ENCODE results near the gene USP22.
"Not testable (repeated sequence)": the region's sequence is repeated elsewhere in the genome, so short reads cannot be mapped to it uniquely, and the experiment has no call there.

USP22 gene

DNA sequence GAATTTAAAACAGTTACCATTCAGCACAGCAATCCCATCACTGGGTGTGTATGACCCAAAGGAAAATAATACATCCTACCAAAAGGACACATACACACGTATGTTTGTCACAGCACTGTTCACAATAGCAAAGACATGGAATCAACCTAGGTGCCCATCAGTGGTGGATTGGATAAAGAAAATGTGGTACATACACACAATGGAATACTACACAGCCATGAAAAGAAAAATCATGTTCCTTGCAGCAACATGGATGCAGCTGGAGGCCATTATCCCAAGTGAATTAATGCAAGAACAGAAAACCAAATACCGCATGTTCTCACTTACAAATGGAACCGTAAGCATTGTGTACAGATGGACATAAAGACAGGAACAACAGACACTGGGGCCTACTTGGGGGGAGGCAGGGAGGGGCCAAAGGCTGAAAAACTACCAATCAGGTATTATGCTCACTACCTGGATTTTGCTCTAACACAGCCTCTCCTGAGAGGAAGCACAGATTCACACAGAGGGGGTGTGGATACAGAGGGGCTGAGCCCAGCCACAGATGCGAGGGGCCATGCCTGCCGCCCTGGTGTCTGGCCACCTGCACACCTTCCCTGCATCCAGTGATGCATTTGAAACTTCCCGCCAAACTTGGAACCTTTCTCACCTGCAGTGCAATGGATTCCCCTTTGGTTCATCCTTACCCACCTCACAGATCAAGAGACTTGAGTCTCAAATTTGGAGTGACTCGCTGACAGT is 55.9 kb downstream of the USP22 start:
- DNase-seq, result no peak

DNA sequence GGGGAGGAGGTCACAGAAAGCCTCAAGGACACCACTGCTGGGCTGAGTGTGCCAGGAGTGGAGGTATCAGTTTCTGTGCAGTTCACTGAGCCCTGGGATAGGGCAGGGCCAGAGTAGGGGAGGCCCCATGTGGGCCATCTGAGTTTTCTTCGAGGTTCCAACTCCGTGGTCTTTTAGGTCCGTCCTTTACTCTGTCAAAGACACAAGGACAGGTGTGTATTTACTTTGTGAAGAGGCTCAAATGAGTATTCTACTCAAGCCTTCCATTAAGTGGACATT is 59.5 kb downstream of the USP22 start:
- DNase-seq, result no peak

DNA sequence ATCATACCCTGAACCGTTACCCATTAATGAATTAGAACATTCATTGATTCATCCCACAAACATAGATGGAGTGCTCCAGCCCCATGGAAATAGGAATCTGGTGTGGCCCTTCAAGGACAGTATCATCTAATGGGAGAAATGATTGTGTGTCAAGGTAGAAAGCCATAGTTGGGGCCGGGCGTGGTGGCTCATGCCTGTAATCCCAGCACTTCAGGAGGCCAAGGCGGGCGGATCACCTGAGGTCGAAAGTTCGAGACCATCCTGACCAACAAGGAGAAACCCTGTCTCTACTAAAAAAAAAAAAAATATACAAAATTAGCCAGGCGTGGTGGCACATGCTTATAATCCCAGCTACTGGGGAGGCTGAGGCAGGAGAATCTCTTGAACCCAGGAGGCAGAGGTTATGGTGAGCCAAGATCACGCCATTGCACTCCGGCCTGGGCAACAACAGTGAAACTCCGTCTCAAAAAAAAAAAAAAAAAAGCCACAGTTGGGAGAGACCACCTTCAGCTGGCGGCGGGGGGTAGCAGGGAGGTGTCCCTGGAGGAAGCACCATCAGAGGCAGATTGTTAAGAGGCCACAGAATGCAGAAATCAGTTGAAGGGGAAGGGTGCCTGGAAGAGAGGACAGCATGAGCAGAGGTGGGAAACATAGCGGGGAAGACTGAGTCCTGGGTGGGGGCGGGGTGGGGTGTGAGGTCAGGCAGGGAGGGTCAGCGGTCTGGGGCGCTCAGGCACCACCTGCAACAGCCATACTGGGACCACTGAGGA is 60.0 kb downstream of the USP22 start:
- DNase-seq, result no peak

DNA sequence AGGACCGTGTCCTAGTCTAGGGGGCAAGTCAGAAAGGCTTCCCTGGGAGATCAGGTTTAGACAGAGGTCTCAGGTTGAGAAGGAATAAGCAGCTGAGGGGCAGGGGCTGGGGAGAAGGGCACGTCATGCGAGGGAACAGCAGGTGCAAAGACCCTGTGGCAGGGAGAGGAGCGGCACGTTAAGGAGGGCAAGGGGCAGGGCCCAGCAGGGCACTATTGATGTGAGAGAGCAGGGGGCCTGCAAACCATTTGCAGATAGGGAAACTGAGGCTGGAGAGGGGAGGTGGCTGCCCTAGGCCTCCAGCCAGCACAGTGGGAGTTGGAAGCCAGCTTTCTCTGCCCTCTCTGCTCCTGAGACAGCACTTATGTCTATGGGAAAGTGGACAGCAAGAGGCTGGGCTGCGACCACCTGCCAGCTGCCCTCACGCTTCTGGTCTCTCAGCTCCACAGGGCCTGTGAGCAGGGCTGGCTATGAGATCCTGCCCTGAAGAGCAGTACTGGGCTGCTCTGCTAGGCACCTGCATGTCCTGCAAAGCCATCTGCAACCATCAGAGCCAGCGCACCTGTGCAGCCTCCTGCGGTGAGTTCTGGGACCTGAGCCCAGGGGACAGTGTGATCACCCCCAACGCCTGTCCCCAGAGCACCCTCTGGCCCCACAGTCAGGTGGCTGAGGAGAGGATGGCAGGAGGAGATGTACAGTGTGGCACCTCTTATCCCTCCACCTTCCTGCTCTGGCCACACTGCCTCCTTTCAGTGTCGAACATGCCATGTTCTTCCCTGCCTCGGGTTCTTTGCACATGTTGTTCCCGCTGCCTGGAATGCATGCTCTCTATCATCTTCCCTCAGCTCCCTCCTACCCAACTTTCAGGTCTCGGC is 61.5 kb downstream of the USP22 start:
- no peak for DNase-seq

DNA sequence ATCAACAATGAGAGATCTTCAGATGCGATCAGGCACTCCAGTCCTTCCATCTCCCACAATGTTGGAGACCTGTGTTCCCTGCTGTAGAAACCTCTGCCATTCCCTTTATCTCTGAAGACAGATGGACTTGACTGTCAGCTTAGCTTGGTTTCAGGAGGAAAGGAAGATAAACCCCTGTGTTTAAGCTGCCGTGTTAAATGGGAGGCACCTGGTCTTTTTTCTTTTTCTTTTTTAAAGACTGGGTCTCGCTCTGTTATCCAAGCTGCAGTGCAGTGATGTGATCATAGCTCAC is 63.1 kb downstream of the USP22 start:
- no peak for DNase-seq

DNA sequence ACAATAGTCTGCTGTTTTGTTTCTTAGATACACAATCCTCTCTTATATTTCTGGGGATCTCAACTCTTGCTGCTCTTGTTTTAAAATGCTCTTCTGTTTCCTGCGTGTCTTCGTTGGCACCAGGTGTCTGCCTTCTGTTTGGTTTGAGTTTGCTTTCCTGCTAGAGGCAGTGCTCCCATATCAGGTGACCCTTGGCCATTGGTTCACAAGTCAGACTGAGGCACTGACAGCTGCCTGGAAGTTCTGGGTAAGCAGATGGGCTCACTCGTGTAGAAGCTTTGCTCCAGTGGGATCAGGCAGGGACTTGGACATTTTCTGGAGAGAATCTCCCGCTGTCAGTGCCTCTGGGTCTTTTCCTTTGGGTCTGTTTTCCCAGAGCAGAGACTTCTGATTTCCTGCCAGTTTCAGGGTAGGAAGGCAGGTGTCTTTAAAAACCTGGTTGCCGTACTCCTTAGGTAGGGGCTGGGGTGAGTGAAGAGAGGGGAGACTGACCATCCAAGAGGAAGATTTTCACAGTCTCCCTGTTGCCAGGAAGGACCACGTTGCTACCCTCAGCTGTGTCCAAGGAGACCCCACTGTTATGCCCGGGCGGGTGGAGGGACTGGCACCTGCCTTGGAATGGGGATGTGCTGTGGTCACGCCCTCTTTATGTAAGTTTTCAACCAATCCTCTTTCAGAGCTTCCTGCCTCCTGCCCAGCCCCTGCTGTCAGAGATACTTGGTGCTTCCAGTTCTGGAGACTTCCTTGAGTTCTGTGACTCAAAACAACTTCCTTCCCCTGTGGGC is 63.6 kb downstream of the USP22 start:
- not testable (repeated sequence) for DNase-seq

DNA sequence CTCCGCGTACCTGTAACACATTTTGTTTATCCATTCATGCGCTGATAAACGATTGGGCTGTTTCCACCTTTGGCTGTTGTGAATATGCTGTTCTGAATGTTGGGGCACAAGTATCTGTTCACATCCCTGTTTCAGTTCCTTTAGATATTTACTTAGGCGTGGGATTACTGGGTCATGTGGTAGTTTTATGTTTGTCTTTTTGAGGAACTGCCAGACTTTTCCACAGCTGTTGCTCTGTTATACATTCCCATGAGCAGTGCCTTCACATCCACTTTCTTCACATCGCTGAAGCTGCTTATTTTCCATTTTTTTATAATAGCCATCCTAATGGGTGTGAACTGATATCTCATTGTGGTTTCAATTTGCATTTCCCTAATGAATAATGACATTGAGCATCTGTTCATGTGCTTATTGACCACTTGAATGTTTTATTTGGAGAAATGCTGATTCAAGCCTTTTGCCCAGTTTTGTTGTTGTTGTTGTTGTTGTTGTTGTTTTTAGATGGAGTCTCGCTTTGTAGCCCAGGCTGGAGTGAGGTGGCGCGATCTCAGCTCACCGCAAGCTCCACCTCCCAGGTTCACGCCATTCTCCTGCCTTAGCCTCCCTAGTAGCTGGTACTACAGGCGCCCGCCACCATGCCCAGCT is 65.1 kb downstream of the USP22 start:
- DNase-seq, result not testable (repeated sequence)

DNA sequence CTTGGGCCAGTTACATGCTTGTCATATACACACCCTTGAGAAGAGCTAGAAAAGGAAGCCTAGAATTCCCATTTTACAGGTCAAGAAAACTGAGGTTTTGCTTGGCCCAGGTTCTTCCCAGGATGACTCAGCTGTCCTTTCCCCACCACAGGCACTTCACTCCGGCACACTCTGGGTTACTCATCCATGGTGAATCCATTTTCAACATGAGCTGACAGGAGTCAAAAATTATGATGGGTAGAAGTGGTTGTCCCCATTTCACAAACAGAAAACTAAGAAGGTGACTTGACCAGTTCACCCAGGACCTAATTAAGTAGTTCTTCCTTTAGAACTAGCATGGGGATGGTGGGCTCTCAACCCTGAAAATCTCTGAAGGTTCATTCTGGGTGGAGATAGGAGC is 67.2 kb downstream of the USP22 start:
- no peak for DNase-seq

DNA sequence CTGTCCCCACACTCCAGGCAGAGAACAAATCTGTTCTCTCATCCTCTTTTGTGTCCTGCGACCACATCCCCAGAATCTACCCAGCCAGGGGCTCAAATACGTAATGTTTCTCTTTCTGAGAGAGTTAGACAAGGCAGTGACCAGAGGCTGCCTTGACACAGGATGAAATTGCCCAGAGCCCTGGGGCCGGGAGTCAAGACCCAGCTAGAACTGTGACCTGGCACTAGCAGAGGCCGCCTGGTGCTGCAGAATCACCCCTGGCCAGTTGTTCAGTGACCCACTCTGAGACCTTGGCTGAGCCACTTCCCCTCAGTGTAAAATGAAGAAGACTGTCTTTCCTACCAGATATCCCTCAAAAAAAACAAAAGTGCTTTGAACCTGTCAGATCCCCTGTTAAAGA is 72.5 kb downstream of the USP22 start:
- no peak for DNase-seq

DNA sequence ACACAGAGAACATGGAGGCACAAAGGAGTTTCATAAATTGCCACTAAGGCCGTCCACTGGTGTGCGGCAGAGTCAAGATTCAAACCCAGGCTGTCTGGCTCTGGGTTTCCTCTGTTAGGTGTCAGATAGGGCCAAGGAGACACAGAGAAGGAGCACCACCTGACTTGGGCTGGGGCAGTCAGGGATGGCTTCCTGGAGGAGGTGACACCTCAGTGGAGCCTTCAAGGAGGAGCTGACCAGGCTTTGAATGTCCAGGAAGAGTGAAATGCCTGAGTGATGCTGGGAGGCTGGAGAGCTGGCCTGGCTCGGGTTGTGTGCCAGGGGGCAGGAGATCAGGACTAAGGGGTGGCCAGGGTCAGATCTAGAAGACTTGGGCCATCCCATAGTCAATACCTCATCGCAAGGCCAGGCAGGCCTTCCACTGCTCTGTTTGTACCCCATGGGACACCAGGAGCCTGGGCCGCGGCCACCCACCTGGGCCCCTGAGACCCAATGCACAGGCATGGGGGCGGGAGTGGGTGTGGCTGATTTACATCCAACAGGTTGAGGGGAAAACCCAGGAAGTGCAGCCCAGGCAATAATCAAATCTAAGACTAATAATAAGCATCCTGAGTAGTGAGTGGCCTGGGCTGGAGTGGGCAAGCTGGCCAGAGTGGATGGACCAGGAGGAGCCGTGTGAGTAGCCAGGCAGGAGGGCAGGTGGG is 73.7 kb downstream of the USP22 start:
- no peak for DNase-seq

DNA sequence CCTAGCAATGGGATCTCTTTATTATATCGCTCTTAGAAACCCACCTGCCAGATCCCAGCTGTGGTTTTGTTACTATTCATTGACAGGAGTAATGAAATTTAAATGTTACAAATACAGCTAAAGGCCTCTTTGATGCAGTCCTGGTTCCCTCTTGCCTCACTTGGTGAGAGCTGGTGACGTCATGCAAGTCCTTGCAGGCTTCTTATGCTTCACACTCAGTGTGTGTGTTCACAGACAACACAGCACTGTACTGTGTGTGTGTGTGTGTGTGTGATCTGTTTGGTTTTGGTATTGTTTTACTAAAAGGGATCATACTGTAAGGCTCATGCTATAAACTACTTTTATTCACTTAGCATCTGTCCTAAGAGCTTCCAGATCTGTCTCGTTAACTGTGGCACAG is 75.0 kb downstream of the USP22 start:
- DNase-seq, result no peak

DNA sequence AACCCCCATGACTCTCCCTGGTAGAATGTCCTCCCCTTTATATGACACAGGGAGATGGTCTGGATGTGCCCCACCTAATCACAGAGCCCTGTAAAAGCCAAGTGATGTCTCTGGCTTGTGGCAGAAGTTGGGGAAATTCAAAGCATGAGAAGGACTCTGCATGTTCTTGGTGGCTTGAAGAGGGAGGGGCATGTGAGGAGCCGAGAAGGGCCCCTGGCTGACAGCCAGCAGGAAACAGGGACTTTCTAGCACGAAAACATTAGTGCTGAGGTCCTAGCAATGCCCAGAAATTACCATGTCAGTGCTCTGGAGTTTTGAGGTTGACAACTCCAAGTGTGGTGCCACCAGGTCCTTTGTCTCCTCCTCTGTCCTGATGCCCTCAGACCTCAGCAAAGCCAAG is 75.9 kb downstream of the USP22 start:
- no peak for DNase-seq

DNA sequence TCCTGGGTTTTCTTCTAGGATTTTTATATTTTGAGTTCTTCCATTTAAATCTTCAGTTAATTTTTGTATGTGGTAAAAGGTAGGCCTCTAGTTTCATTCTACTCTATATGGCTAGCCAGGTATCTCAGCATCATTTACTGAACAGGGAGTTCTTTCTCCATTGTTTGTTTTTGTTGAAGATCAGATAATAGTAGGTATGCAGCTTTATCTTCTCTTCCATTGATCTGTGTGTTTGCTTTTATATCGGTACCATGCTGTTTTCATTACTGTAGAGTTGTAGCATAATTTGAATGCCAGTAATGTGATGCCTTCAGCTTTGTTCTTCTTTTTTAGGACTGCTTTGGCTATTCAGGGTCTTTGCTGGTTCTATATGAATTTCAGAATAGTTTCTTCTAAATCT is 77.3 kb downstream of the USP22 start:
- no peak for DNase-seq

DNA sequence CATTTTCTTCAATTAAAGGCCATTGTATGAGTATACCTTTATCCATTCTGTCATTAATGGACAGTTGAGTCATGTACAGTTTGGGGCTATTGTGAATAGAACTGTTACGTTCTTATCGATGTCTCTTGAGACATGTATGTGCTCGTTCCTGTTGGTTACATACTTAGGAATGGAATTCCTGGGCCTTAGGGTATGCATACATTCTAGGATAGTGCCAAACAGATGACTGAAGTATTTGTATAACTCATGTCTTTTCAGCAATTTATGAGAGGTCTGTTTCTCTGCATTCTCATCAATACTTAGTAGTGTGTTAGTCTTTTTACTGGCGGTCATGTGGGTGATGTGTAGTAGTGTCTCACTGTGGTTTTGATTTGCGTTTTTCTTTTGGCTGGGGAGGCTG is 81.2 kb downstream of the USP22 start:
- peak; percentile 55 for DNase-seq

DNA sequence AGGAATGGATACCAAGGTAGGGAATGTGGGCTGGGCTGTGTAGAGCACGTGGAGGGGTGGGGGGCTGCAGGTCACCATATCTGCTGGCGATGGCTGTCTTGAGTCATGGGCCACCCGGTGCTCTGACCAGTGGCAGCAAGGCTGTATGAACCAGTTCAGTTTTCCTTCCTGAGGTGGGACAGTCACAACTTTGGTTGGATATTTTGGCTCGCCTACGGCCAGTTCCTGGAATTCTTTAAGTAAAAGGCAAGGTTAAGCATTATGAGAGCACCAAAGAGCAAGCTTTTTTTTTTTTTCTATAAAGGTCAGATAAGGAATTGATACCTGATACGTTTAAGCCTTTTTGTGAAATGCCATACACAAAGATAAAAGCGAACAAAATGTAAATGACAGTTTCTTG is 81.9 kb downstream of the USP22 start:
- DNase-seq, result no peak

DNA sequence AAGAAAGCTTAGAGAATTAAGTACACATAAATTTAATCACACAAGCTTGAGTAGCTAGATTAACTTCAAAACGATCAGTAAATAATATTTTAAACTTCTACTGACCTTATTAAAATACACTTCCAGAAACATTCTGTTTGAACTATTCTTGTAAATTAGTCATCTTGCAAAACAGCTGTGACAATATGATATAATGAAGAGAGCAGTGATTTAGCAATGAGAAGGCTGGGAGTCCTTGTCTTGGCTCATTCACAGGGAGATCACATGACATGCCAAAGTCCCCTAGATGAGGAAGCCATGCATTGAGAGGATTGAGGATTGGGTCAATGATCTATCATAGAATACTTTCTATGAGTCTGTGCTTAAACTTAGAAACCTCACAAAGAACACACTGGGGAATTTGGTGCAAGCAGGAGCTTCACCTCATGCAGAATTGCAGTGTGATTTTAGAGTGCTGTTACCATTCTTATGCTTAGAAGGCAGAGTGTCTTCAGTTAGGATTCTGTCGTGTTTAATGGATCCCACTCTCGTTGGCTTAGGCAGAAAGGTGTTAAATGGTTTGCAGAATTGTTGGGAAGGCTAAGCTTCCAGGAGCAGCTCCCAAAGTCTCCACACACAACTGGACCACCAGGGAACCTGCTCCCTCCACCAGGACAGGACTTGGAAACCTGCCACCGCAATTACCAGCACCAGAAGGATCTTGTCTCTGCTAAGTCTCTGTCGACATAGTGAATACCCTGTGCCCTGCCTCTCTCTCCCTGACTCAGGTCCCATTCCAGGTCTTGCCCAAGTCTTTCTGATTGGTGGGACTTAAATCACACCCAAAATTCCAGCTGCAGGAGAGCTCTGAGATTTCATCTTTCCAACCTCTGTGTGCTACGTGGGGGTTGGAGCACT is 87.1 kb downstream of the USP22 start:
- DNase-seq, result peak; percentile 13

DNA sequence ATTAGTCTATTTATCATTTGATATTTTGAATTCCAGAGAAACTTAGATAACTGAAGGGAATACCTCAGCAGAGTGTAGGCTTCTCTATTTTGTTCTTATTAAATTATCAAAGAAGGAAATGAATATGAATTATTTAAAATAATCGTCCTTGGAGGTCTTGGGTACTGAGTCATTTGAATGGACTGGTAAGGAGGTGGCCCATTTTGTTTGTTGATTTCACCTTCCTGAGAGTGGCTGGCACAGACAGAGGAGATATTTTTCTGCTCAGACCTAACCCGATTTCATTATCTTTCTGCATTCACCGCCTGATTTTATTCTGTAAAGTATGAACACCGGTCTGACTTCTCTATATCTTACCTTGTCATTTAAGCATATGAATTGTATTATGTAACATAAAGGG is 88.0 kb downstream of the USP22 start:
- no peak for DNase-seq

DNA sequence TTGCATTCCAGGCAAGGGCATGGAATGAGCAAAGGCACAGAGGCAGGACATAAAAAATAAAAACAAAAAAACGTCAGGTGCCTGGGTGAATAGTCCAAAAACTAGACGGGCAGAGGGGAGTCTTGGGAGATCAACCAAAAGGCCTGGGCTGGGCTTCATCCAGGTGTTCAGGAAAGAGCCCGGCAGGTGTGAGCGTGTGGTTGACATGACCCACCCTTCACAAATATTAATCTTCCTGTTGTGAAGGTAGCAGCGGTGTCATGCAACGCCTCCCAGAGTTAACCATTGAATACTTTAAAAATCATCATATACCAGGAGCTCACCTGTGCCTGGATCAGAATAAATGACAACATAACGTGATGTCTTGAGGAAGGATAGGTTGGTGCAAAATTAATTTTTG is 90.6 kb downstream of the USP22 start:
- no peak for DNase-seq
